Motor neuron (in vitro differentiated cells): Measurements from ENCODE around the gene ITIH4. TPM values are rescaled to one million over a fixed set of nuclear protein-coding genes. Genes with fewer than 3 reads are reported as not detected.

Experiments used
- ATAC-seq, 8 experiments: fragments of 200-7000 bp; cut with Tn5 transposase; replicated peaks in 6 of 8; 2 replicates each; pipeline ENCODE4 v1.8.0; 2021; ENCODE audit warnings: mild to moderate bottlenecking in 8 of 8, moderate library complexity in 8 of 8
- H3K27ac ChIP-seq, 2 donors: fragments of 250-450 bp; sonication (Bioruptor Pico); 2 replicates each; pipeline ENCODE4 v1.9.0; 2021; ENCODE audit warnings: antibody characterized with exemption in 2 of 2, mild to moderate bottlenecking in 2 of 2, moderate library complexity in 1 of 2
- H3K4me1 ChIP-seq, 2 donors: fragments of 250-450 bp; sonication (Bioruptor Pico); replicated peaks in 1 of 2; 2 replicates each; pipeline ENCODE4 v1.6.1; 2021; ENCODE audit warnings: antibody characterized with exemption in 2 of 2, mild to moderate bottlenecking in 2 of 2, moderate library complexity in 1 of 2
- H3K4me3 ChIP-seq, 5 donors: fragments of 250-450 bp; sonication (Bioruptor Pico); 2 replicates each; pipeline ENCODE4 v1.9.0; 2021; ENCODE audit warnings: antibody characterized with exemption in 5 of 5, mild to moderate bottlenecking in 5 of 5, moderate library complexity in 4 of 5
- WGBS, 10 experiments: fragments of 450-650 bp; shearing (Covaris generic); methylation state at CpG; one replicate each; pipeline ENCODE4 v1.0.0; 2022; 5-methylcytosine and 5-hydroxymethylcytosine counted together
- in situ Hi-C, 9 experiments: fragments of 400-800 bp; cut with MboI; loops; one replicate each; pipeline ENCODE4 v1.15.0; 2021; ENCODE audit warnings: low sequenced_read_pairs in 9 of 9, low pct_unique_long_range_greater_than_20kb in 2 of 9; ENCODE audit not compliant: unreplicated experiment in 9 of 9
- total RNA-seq, 8 experiments: library from RNA; unstranded; fragments of 300-600 nt; gene quantifications; 2 replicates each; pipeline versions ENCODE4 v1.2.3 to v1.2.4, GENCODE V29; 2022

The ITIH4 gene
- total RNA-seq, 8 experiments from 2014 or later = 1.4 to 7.0 (median 2.6) TPM

- in situ Hi-C loops = no loop called here
- Histone ChIP-seq H3K27ac (no peak overlapping the region), H3K4me3 (no peak overlapping the region), H3K4me1 (peaks cover 16 to 33% of the 10 kb centered on the region in 2 donors)
- WGBS, 10 experiments = 40 to 87% (median 72%) methylated on average over 1 to 3 of the region's 8 CpGs; no CpG with 5 or more reads in 6 of the 10 experiments
- no peak for ATAC-seq
Observed at GRCh38 chr3:52838561-52839267, 8.2 kb upstream of the ITIH4 start.

GRCh38 chr3:52836986-52837385 lies 6.5 kb upstream of the ITIH4 start:
- Histone ChIP-seq H3K27ac (no peak overlapping the region), H3K4me1 (peaks cover 13 to 20% of the 10 kb centered on the region in 2 donors), H3K4me3 (no peak overlapping the region)
- WGBS, 10 experiments = 83 to 95% methylated on average over 1 to 3 of the region's 4 CpGs; no CpG with 5 or more reads in 8 of the 10 experiments
- no peak for ATAC-seq
- in situ Hi-C loops = no loop called here

- H3K4me3 ChIP-seq = no peak overlapping the region
- H3K27ac ChIP-seq = no peak overlapping the region
- 11 to 100% (median 89%) methylated on average over 1 to 4 of the region's 5 CpGs; no CpG with 5 or more reads in 1 of the 10 experiments for WGBS, 10 experiments
- in situ Hi-C loops = no loop called here
- no peak for ATAC-seq
- H3K4me1 ChIP-seq = peaks cover 13 to 20% of the 10 kb centered on the region in 2 donors
Observed at GRCh38 chr3:52836471-52836845, 6.0 kb upstream of the ITIH4 start.

- Histone ChIP-seq H3K4me1 (peaks cover 13 to 20% of the 10 kb centered on the region in 2 donors), H3K4me3 (no peak overlapping the region), H3K27ac (no peak overlapping the region)
- in situ Hi-C loops = no loop called here
- 80 to 100% (median 100%) methylated on average over 1 to 3 of the region's 8 CpGs; no CpG with 5 or more reads in 7 of the 10 experiments for WGBS, 10 experiments
- ATAC-seq = no peak
Observed at GRCh38 chr3:52835766-52836470, 5.4 kb upstream of the ITIH4 start.

- 0 to 100% (median 28%) methylated on average over 1 to 8 of the region's 11 CpGs; no CpG with 5 or more reads in 4 of the 10 experiments for WGBS, 10 experiments
- Histone ChIP-seq H3K27ac (no peak within 1 kb of the TSS), H3K4me1 (peaks cover 13 to 20% of the 10 kb centered on the region in 2 donors), H3K4me3 (no peak within 1 kb of the TSS)
- in situ Hi-C loops = no loop called here
- peak in 5 of 8 experiments; percentile 61 to 85 (median 77) for ATAC-seq
Observed at GRCh38 chr3:52834871-52835501, 4.5 kb upstream of the ITIH4 start, which contains the start of gene MUSTN1. MUSTN1 (minus strand) TSS chr3:52835019; CDS start chr3:52834948, 71 bp downstream.

GRCh38 chr3:52833202-52833601 lies 2.7 kb upstream of the ITIH4 start:
- WGBS, 10 experiments = no CpG with 5 or more reads among the region's 14 CpGs
- ATAC-seq = no peak
- Histone ChIP-seq H3K27ac (no peak overlapping the region), H3K4me3 (no peak overlapping the region), H3K4me1 (peaks cover 13 to 20% of the 10 kb centered on the region in 2 donors)
- in situ Hi-C loops = no loop called here

GRCh38 chr3:52831500-52832301 lies 1.2 kb upstream of the ITIH4 start:
- WGBS, 10 experiments = 24 to 80% (median 60%) methylated on average over 1 to 11 of the region's 21 CpGs; no CpG with 5 or more reads in 3 of the 10 experiments

GRCh38 chr3:52829906-52830463 lies 487 bp downstream of the ITIH4 start:
- H3K4me3 ChIP-seq = no peak overlapping the region
- 80 to 100% (median 90%) methylated on average over 1 to 6 of the region's 10 CpGs; no CpG with 5 or more reads in 4 of the 10 experiments for WGBS, 10 experiments
- no peak for ATAC-seq
- H3K4me1 ChIP-seq = peaks cover 8 to 11% of the 10 kb centered on the region in 2 donors
- in situ Hi-C loops = no loop called here
- no peak overlapping the region for H3K27ac ChIP-seq

More at GRCh38 chr3:52831500-52832301, 1.2 kb upstream of the ITIH4 start:
- H3K27ac ChIP-seq = no peak overlapping the region
- in situ Hi-C loops = no loop called here
- H3K4me1 ChIP-seq = peaks cover 13 to 20% of the 10 kb centered on the region in 2 donors
- H3K4me3 ChIP-seq = no peak overlapping the region
- peak in 6 of 8 experiments; percentile 56 to 93 (median 75) for ATAC-seq

- Histone ChIP-seq H3K27ac (no peak overlapping the region), H3K4me1 (peaks cover 3 to 6% of the 10 kb centered on the region in 2 donors), H3K4me3 (no peak overlapping the region)
- in situ Hi-C loops = no loop called here
- no peak for ATAC-seq
- 0 to 100% (median 95%) methylated on average over 1 to 2 of the region's 3 CpGs; no CpG with 5 or more reads in 6 of the 10 experiments for WGBS, 10 experiments
Observed at GRCh38 chr3:52829482-52829881, 990 bp downstream of the ITIH4 start.

- no peak overlapping the region for H3K27ac ChIP-seq
- ATAC-seq = peak in 1 of 8 experiments; percentile 25
- 7 to 86% (median 59%) methylated on average over 1 to 4 of the region's 10 CpGs; no CpG with 5 or more reads in 4 of the 10 experiments for WGBS, 10 experiments
- in situ Hi-C loops = no loop called here
- peaks cover 0 to 3% of the 10 kb centered on the region in 2 donors for H3K4me1 ChIP-seq
- no peak overlapping the region for H3K4me3 ChIP-seq
Observed at GRCh38 chr3:52827866-52828376, 2.6 kb downstream of the ITIH4 start.

GRCh38 chr3:52827441-52827840 lies 3.0 kb downstream of the ITIH4 start:
- no peak overlapping the region for H3K27ac ChIP-seq
- H3K4me1 ChIP-seq = peaks cover 0 to 3% of the 10 kb centered on the region in 2 donors
- WGBS, 10 experiments = 27 to 81% (median 48%) methylated on average over 2 to 3 of the region's 9 CpGs; no CpG with 5 or more reads in 7 of the 10 experiments
- in situ Hi-C loops = no loop called here
- no peak for ATAC-seq
- H3K4me3 ChIP-seq = no peak overlapping the region

- in situ Hi-C loops = no loop called here
- no peak overlapping the region for H3K4me3 ChIP-seq
- WGBS, 10 experiments = 100% methylated on average over 1 of the region's 10 CpGs; no CpG with 5 or more reads in 9 of the 10 experiments
- H3K27ac ChIP-seq = no peak overlapping the region
- H3K4me1 ChIP-seq = peaks cover 0 to 4% of the 10 kb centered on the region in 2 donors
- no peak for ATAC-seq
Observed at GRCh38 chr3:52824037-52824436, 6.4 kb downstream of the ITIH4 start.
